ENCODE results near the gene EYA2.

DNA sequence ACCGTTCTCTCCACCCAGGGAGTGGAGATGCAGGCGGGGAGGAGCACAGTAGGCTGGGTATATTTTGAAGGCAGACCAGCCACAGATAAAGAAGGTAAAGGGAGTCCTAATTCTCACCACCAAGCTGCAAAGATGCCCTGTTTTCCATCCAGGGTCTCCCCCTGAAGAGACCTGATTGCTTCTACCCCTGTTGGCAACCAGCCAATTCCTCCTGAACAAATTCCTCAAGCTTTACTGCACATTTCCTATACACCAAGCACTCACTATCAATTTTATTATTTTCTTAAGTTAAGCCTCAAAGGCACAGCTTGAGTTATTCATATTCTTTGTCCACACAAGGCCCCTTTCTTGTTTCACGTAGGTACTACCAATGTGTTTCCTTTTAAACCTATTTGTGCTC is 214.4 kb downstream of the EYA2 start:
- TF ChIP-seq POLR2AphosphoS5 (IDR thresholded peaks at IDR 0.05; ENCODE audit: borderline replicate concordance, low read depth, low read length): no peak
- no peak for TF ChIP-seq EZH2 (IDR thresholded peaks at IDR 0.05)

Measured in SK-N-MC (cell line).